ENCODE measurements around the gene RXRA. TPM values are rescaled to one million over a fixed set of nuclear protein-coding genes. Genes with fewer than 3 reads are reported as not detected.

RXRA gene
- polyA plus RNA-seq, 1 donor from 2014 or later = 2.7 TPM

- no peak overlapping the region for H3K27ac ChIP-seq (ENCODE audit: low read length)
- no peak for TF ChIP-seq EZH2 (IDR thresholded peaks at IDR 0.05; ENCODE audit: borderline replicate concordance, insufficient read depth, low read length, poor library complexity, severe bottlenecking)
- H3K27me3 ChIP-seq (ENCODE audit: insufficient read depth, low read depth, low read length) = no peaks in the 10 kb centered on the region
- H3K9me3 ChIP-seq (ENCODE audit: low read length) = no peaks in the 10 kb centered on the region
- H3K4me3 ChIP-seq (ENCODE audit: low read length) = no peak overlapping the region
- no peaks in the 10 kb centered on the region for H3F3A ChIP-seq (ENCODE audit: insufficient read depth, low read length, poor library complexity, severe bottlenecking)
- no peaks in the 10 kb centered on the region for H3K36me3 ChIP-seq (ENCODE audit: insufficient read depth, low read length)
- H4K20me1 ChIP-seq (ENCODE audit: insufficient read depth) = no peaks in the 10 kb centered on the region
- no peak overlapping the region for H3K9ac ChIP-seq (ENCODE audit: low read length)
- no peaks in the 10 kb centered on the region for H3K9me2 ChIP-seq (ENCODE audit: insufficient read depth, low read length)
- H3K79me2 ChIP-seq (replicated peaks; ENCODE audit: insufficient read depth, low read length) = peaks cover 7% of the 10 kb centered on the region
- H3K4me2 ChIP-seq (ENCODE audit: low read length) = no peak overlapping the region
- no peak overlapping the region for H2AFZ ChIP-seq (ENCODE audit: low read depth, low read length)
These were observed 12.3 kb downstream of the RXRA start for GRCh38 chr9:134338394-134339182.

- H4K20me1 ChIP-seq (ENCODE audit: insufficient read depth) = no peaks in the 10 kb centered on the region
- no peaks in the 10 kb centered on the region for H3K9me3 ChIP-seq (ENCODE audit: low read length)
- no peak overlapping the region for H3K9ac ChIP-seq (ENCODE audit: low read length)
These were observed 13.0 kb downstream of the RXRA start for GRCh38 chr9:134339183-134339806.

More at GRCh38 chr9:134339183-134339806, 13.0 kb downstream of the RXRA start:
- no peak for TF ChIP-seq MXI1 (conservative IDR thresholded peaks at IDR 0.05; ENCODE audit: poor library complexity, severe bottlenecking)
- TF ChIP-seq TAF1 (IDR thresholded peaks at IDR 0.05; ENCODE audit: low read depth) = no peak
- TF ChIP-seq REST (IDR thresholded peaks at IDR 0.05; ENCODE audit: borderline replicate concordance) = no peak
- no peak for TF ChIP-seq RAD21 (conservative IDR thresholded peaks at IDR 0.05)
- no peak for TF ChIP-seq POLR2AphosphoS5 (IDR thresholded peaks at IDR 0.05)
- TF ChIP-seq EP300 (conservative IDR thresholded peaks at IDR 0.05; ENCODE audit: poor library complexity, severe bottlenecking) = no peak
- TF ChIP-seq CTCF (IDR thresholded peaks at IDR 0.05; ENCODE audit: poor library complexity, severe bottlenecking) = no peak
- TF ChIP-seq SMC3 (conservative IDR thresholded peaks at IDR 0.05; ENCODE audit: poor library complexity) = no peak
- no peak for TF ChIP-seq EZH2 (IDR thresholded peaks at IDR 0.05; ENCODE audit: borderline replicate concordance, insufficient read depth, low read length, poor library complexity, severe bottlenecking)
- H3K9me2 ChIP-seq (ENCODE audit: insufficient read depth, low read length) = no peaks in the 10 kb centered on the region
- H2AFZ ChIP-seq (ENCODE audit: low read depth, low read length) = no peak overlapping the region
- no peaks in the 10 kb centered on the region for H3F3A ChIP-seq (ENCODE audit: insufficient read depth, low read length, poor library complexity, severe bottlenecking)
- H3K79me2 ChIP-seq (replicated peaks; ENCODE audit: insufficient read depth, low read length) = peaks cover 7% of the 10 kb centered on the region
- no peak overlapping the region for H3K27ac ChIP-seq (ENCODE audit: low read length)
- no peaks in the 10 kb centered on the region for H3K27me3 ChIP-seq (ENCODE audit: insufficient read depth, low read depth, low read length)
- no peak overlapping the region for H3K4me3 ChIP-seq (ENCODE audit: low read length)
- no peak overlapping the region for H3K4me2 ChIP-seq (ENCODE audit: low read length)
- H3K36me3 ChIP-seq (ENCODE audit: insufficient read depth, low read length) = no peaks in the 10 kb centered on the region
